BLaER1 treated with 17β-estradiol and CSF1 and Interleukin-3, amounts not matched to agents 10 nM and 100 nM (cell line): ENCODE data around the gene WDR13.

ENCODE experiments used
- H3K27ac ChIP-seq, 11 experiments: shearing (Covaris generic); formaldehyde crosslinking; 2 replicates each; pipeline ENCODE4 v1.8.1; 2022
- H3K27me3 ChIP-seq, 11 experiments: shearing (Covaris generic); formaldehyde crosslinking; 2 replicates each; pipeline ENCODE4 v1.8.1; 2022
- H3K36me3 ChIP-seq, 11 experiments: shearing (Covaris generic); formaldehyde crosslinking; 2 replicates each; pipeline ENCODE4 v1.8.1; 2022
- H3K4me1 ChIP-seq, 10 experiments: shearing (Covaris generic); formaldehyde crosslinking; 2 replicates each; pipeline ENCODE4 v1.8.1; 2022
- H3K4me2 ChIP-seq, 11 experiments: shearing (Covaris generic); formaldehyde crosslinking; 2 replicates each; pipeline ENCODE4 v1.8.1; 2022
- H3K4me3 ChIP-seq, 10 experiments: shearing (Covaris generic); formaldehyde crosslinking; 2 replicates each; pipeline ENCODE4 v1.8.1; 2022
- H3K9ac ChIP-seq, 11 experiments: shearing (Covaris generic); formaldehyde crosslinking; 2 replicates each; pipeline ENCODE4 v1.8.1; 2022
- H3K9me3 ChIP-seq, 11 experiments: shearing (Covaris generic); formaldehyde crosslinking; replicated peaks in 1 of 11; 2 replicates each; pipeline ENCODE4 v1.8.1; 2022
- H4K20me1 ChIP-seq, 11 experiments: shearing (Covaris generic); formaldehyde crosslinking; 2 replicates each; pipeline ENCODE4 v1.8.1; 2022
- Cebpa-rat ChIP-seq, 11 experiments: shearing (Covaris generic); IDR thresholded peaks; 2 replicates each; pipeline ENCODE4 v1.8.1; 2022

The WDR13 gene

DNA sequence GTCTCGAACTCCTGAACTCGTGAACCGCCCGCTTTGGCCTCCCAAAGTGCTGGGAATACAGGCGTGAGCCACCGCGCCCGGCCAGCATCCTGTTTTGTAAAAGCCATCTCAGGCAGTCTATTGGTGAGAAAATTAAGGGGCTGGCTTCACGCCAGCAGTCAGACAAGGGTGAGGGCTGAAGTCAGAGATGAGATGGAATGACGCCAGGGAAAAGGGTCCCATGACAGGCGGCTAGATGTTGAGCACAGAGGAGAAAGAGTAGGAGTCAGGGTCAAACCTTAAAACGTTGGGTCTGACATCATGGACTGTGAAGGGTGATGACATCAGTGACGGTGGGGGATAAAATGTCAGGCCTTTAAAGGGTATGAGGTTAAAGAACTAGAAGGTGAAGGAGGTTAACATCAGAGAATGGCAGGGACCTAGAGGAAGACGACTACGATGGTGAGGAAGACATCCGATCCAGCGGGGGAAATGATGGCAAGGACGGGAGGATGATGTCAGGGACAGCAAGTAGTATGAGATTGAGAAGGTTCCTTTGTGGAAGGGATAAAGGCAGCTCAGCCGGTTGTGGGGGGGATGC lies 23.5 kb upstream of the WDR13 start:
- H3K4me2 ChIP-seq: peak overlapping the region; percentile 36 to 87 (median 60)
- H3K27me3 ChIP-seq: peaks cover 0 to 23% (median 8%) of the 10 kb centered on the region in 11 experiments; a peak in 10 of 22 replicates
- peaks cover 6 to 39% (median 32%) of the 10 kb centered on the region in 11 experiments; a peak in 19 of 22 replicates for H4K20me1 ChIP-seq
- no peaks in the 10 kb centered on the region for H3K9me3 ChIP-seq
- H3K4me3 ChIP-seq: peak overlapping the region; percentile 58 to 82 (median 75)
- H3K27ac ChIP-seq: peak overlapping the region; percentile 95 to 99 (median 99)
- H3K4me1 ChIP-seq: peaks cover 21 to 74% (median 50%) of the 10 kb centered on the region in 10 experiments
- TF ChIP-seq Cebpa-rat (IDR thresholded peaks at IDR 0.05): no peak
- H3K9ac ChIP-seq: peak overlapping the region; percentile 95 to 99 (median 98)
- peaks cover 33 to 40% (median 39%) of the 10 kb centered on the region in 11 experiments for H3K36me3 ChIP-seq

DNA sequence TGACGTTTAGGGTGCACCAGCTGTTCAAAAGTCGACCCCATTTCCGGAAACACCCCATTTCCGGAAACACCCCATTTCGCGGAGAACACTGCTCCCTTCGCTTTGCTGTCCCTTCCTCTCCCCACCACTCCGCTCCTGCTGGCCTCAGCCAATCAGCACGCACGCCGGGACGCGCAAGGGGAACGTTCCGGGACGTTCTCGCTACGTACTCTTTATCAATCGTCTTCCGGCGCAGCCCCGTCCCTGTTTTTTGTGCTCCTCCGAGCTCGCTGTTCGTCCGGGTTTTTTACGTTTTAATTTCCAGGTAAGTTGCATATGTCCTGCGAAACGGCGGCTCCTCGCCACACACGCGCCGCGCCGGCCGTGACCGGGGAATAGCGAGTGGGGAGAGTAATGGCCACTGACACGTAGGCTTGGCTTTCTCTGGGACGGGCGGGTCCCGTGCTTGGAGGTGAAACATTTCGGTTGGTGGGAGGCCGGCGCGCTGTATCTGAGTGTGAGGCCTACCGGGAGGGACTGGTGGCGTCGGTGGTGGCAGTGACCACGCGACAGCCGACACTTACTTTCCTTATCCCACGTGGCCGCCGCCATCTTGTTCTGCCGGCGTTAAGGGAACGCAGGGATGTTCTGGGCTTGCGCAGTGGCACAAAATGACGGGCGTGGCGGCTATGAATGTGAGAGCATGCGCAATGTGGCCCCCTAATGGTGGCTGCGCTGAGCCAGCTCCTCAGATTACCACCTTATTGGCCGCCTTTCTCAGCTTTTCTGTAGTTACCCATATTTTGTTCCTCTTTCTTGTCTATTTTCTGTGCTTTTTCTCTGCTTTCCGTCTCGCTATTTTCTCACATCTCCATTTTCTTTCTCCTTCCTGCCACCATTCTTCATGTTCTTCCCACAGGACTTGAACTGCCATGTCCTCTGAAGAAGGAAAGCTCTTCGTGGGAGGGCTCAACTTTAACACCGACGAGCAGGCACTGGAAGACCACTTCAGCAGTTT lies 22.7 kb upstream of the WDR13 start, which contains the start of gene RBM3:
Gene RBM3, plus strand, starts transcription at position 215 of the 997 bp plus-strand sequence. Its CDS starts 697 bp downstream, at position 912.
- Histone ChIP-seq H3K36me3 (peaks cover 37 to 47% (median 46%) of the 10 kb centered on the region in 11 experiments), H4K20me1 (peaks cover 13 to 47% (median 40%) of the 10 kb centered on the region in 11 experiments; a peak in 19 of 22 replicates), H3K4me2 (peak within 1 kb of the TSS; percentile 74 to 93 (median 86)), H3K9me3 (no peaks in the 10 kb centered on the region), H3K9ac (peak within 1 kb of the TSS; percentile 95 to 99 (median 98)), H3K27ac (peak within 1 kb of the TSS; percentile 95 to 99 (median 99)), H3K4me3 (peak within 1 kb of the TSS; percentile 58 to 82 (median 75)), H3K27me3 (peaks cover 0 to 28% (median 8%) of the 10 kb centered on the region in 11 experiments; a peak in 11 of 22 replicates), H3K4me1 (peaks cover 21 to 74% (median 48%) of the 10 kb centered on the region in 10 experiments)
- no peak for TF ChIP-seq Cebpa-rat (IDR thresholded peaks at IDR 0.05)

- no peak for TF ChIP-seq Cebpa-rat (IDR thresholded peaks at IDR 0.05)
- H4K20me1 ChIP-seq: peaks cover 17 to 57% (median 41%) of the 10 kb centered on the region in 11 experiments; a peak in 19 of 22 replicates
- H3K9ac ChIP-seq: peak overlapping the region; percentile 95 to 99 (median 98)
- H3K27me3 ChIP-seq: peaks cover 0 to 21% (median 8%) of the 10 kb centered on the region in 11 experiments; a peak in 8 of 22 replicates
- H3K9me3 ChIP-seq: no peaks in the 10 kb centered on the region
- peaks cover 20 to 63% (median 41%) of the 10 kb centered on the region in 10 experiments for H3K4me1 ChIP-seq
- H3K27ac ChIP-seq: peak overlapping the region in 10 of 11 experiments; percentile 97 to 99 (median 99); a peak in 21 of 22 replicates
- peak overlapping the region; percentile 58 to 82 (median 75) for H3K4me3 ChIP-seq
- peaks cover 40 to 52% (median 48%) of the 10 kb centered on the region in 11 experiments for H3K36me3 ChIP-seq
- H3K4me2 ChIP-seq: peak overlapping the region; percentile 74 to 93 (median 86)
Observed at GRCh38 chrX:48575642-48576041, 21.6 kb upstream of the WDR13 start.

- no peak for TF ChIP-seq Cebpa-rat (IDR thresholded peaks at IDR 0.05)
- peaks cover 40 to 52% (median 48%) of the 10 kb centered on the region in 11 experiments for H3K36me3 ChIP-seq
- H3K4me3 ChIP-seq: peak overlapping the region; percentile 58 to 82 (median 75)
- peaks cover 17 to 57% (median 41%) of the 10 kb centered on the region in 11 experiments; a peak in 19 of 22 replicates for H4K20me1 ChIP-seq
- no peaks in the 10 kb centered on the region for H3K9me3 ChIP-seq
- H3K4me2 ChIP-seq: peak overlapping the region; percentile 74 to 93 (median 86)
- H3K27me3 ChIP-seq: peaks cover 0 to 17% (median 8%) of the 10 kb centered on the region in 11 experiments; a peak in 8 of 22 replicates
- peak overlapping the region; percentile 95 to 99 (median 98); a peak in 21 of 22 replicates for H3K9ac ChIP-seq
- H3K27ac ChIP-seq: peak overlapping the region in 9 of 11 experiments; percentile 97 to 99 (median 99); a peak in 14 of 22 replicates
- H3K4me1 ChIP-seq: peaks cover 16 to 58% (median 36%) of the 10 kb centered on the region in 10 experiments
Observed at GRCh38 chrX:48576108-48576507, 21.2 kb upstream of the WDR13 start.

DNA sequence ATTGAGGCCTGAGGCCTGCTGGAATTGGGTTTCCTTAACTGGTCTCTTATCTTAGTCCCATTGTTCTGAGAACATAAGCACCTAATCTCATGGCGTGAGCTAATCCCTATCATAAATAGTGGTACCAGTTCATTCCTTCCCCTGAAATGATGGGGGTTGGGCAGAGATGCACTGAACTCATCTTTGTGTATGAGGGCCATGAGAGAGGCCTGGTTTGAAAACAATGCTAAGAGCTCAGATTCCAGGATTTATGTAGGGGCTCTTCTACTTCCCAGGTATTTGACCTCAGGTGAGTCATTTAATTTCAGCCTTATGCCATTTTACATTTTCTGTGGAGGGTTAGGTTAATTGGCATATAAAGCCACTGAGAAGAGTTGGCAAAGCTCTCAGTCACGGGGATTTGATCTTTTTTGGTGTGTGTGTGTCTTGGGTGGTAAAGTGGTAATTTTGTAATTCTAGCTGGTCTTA lies 18.6 kb upstream of the WDR13 start:
- no peak overlapping the region for H3K4me3 ChIP-seq
- H3K36me3 ChIP-seq: peaks cover 40 to 52% (median 48%) of the 10 kb centered on the region in 11 experiments
- no peaks in the 10 kb centered on the region for H3K9me3 ChIP-seq
- H3K4me1 ChIP-seq: peaks cover 14 to 35% (median 22%) of the 10 kb centered on the region in 10 experiments
- peaks cover 17 to 63% (median 41%) of the 10 kb centered on the region in 11 experiments; a peak in 19 of 22 replicates for H4K20me1 ChIP-seq
- H3K4me2 ChIP-seq: peak overlapping the region in 1 of 11 experiments; percentile 29; a peak in 1 of 22 replicates
- H3K27me3 ChIP-seq: peaks cover 0 to 17% (median 8%) of the 10 kb centered on the region in 11 experiments; a peak in 9 of 22 replicates
- TF ChIP-seq Cebpa-rat (IDR thresholded peaks at IDR 0.05): no peak
- no peak overlapping the region for H3K9ac ChIP-seq
- no peak overlapping the region for H3K27ac ChIP-seq

GRCh38 chrX:48579259-48579658 lies 18.0 kb upstream of the WDR13 start:
- Histone ChIP-seq H3K4me3 (no peak overlapping the region), H3K9me3 (no peaks in the 10 kb centered on the region), H3K4me1 (peaks cover 13 to 35% (median 20%) of the 10 kb centered on the region in 10 experiments; a peak in 19 of 20 replicates), H3K27ac (no peak overlapping the region), H3K27me3 (peaks cover 0 to 17% (median 8%) of the 10 kb centered on the region in 11 experiments; a peak in 9 of 22 replicates), H3K9ac (0 out of 22 replicates have a peak overlapping the region, but pooled peaks of 1 of the 11 experiments have one; percentile 29), H3K4me2 (no peak overlapping the region), H4K20me1 (peaks cover 17 to 63% (median 41%) of the 10 kb centered on the region in 11 experiments; a peak in 19 of 22 replicates), H3K36me3 (peaks cover 40 to 52% (median 48%) of the 10 kb centered on the region in 11 experiments)
- no peak for TF ChIP-seq Cebpa-rat (IDR thresholded peaks at IDR 0.05)

DNA sequence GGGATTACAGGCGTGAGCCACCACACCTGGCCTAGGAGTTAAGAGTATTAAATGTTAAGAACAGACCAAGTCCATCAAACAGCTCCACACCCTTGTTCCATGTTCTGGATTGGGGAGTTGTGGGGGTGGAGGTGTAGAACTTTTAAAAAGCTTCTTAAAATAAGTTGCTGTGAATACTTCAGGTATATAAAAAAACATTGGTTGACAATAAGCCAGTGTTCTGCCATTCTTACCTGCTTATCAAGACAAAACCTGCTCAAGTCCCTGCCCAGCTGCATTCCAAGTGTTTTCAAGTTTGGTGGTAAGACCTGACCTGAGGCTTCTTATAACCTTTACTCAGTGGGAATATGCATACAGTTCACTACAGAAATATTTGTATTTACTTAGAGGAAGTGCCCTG lies 16.6 kb upstream of the WDR13 start:
- Histone ChIP-seq H3K9me3 (no peaks in the 10 kb centered on the region), H3K4me3 (no peak overlapping the region), H3K36me3 (peaks cover 32 to 45% (median 41%) of the 10 kb centered on the region in 11 experiments), H3K9ac (no peak overlapping the region), H4K20me1 (peaks cover 17 to 55% (median 38%) of the 10 kb centered on the region in 11 experiments; a peak in 19 of 22 replicates), H3K4me2 (no peak overlapping the region), H3K27ac (no peak overlapping the region), H3K4me1 (peaks cover 9 to 31% (median 17%) of the 10 kb centered on the region in 10 experiments; a peak in 19 of 20 replicates), H3K27me3 (peaks cover 2 to 17% (median 8%) of the 10 kb centered on the region in 11 experiments; a peak in 11 of 22 replicates)
- no peak for TF ChIP-seq Cebpa-rat (IDR thresholded peaks at IDR 0.05)

DNA sequence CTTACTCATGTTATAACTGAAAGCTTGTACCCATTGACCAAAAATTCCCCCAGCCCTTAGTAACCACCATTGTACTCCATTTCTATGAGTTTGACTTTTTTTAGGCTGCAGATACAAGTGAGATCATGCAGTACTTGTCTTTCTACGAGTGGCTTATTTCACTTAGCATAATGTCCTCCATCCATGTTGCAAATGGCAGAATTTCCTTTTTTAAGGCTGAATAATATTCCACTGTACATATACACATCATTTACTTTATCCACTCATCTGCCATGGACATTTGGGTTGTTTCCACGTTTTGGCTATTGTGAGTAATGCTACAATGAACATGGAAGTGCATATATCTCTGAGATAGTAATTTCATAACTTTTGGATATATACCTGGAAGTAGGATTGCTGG lies 12.6 kb upstream of the WDR13 start:
- no peak overlapping the region for H3K9ac ChIP-seq
- H3K4me1 ChIP-seq: no peaks in the 10 kb centered on the region
- no peaks in the 10 kb centered on the region; a peak in 1 of 22 replicates for H3K9me3 ChIP-seq
- no peak overlapping the region for H3K4me3 ChIP-seq
- no peak overlapping the region for H3K27ac ChIP-seq
- peaks cover 0 to 4% (median under 1%) of the 10 kb centered on the region in 11 experiments; a peak in 6 of 22 replicates for H3K36me3 ChIP-seq
- no peak for TF ChIP-seq Cebpa-rat (IDR thresholded peaks at IDR 0.05)
- no peak overlapping the region for H3K4me2 ChIP-seq
- peaks cover 0 to 49% (median 22%) of the 10 kb centered on the region in 11 experiments; a peak in 13 of 22 replicates for H3K27me3 ChIP-seq
- peaks cover 0 to 15% (median 8%) of the 10 kb centered on the region in 11 experiments; a peak in 15 of 22 replicates for H4K20me1 ChIP-seq
